Naive thymus-derived CD4-positive, alpha-beta T cell (primary cell): ENCODE measurements around the gene TCTN1. TPM values are rescaled to one million over a fixed set of nuclear protein-coding genes. Genes with fewer than 3 reads are reported as not detected.

Source experiments
- ATAC-seq: fragments of 150-1000 bp; cut with Tn5 transposase; 2 replicates; pipeline ENCODE4 v1.10.0; 2021; ENCODE audit warnings: mild to moderate bottlenecking, moderate library complexity
- CTCF ChIA-PET: fragments of 350-600 bp; sonication (Branson Sonifier 250); formaldehyde crosslinking; loops from one replicate; lab custom pipeline; 2021; ENCODE audit warnings: antibody characterized with exemption; lab: Charles Lee
- POLR2A ChIA-PET: fragments of 350-600 bp; sonication (Branson Sonifier 250); formaldehyde crosslinking; loops from one replicate; lab custom pipeline; 2021; ENCODE audit warnings: antibody characterized with exemption, inconsistent platforms; lab: Charles Lee
- DNase-seq, 9 donors: peaks; one replicate each; pipeline versions ENCODE4 v3.0.0 to v3.0.0-alpha.2; 2020 to 2022; ENCODE audit warnings: mixed read lengths in 1 of 9
- H3K27ac ChIP-seq: one replicate; pipeline ENCODE4 v1.7.0; 2013; ENCODE audit warnings: mild to moderate bottlenecking, low read depth, low read length, moderate library complexity
- H3K27me3 ChIP-seq, 2 donors: one replicate each; pipeline ENCODE4 v1.7.0; 2013; ENCODE audit warnings: low read length in 2 of 2, mild to moderate bottlenecking in 2 of 2, moderate library complexity in 2 of 2; ENCODE audit not compliant: control insufficient read depth in 2 of 2, insufficient read depth in 2 of 2
- H3K36me3 ChIP-seq, 3 experiments: 1 replicate in 2 of 3; 2 replicates in 1 of 3; pipeline ENCODE4 v1.7.0; 2013; ENCODE audit warnings: low read length in 3 of 3, mild to moderate bottlenecking in 3 of 3, moderate library complexity in 1 of 3; ENCODE audit not compliant: insufficient read depth in 3 of 3, control insufficient read depth in 2 of 3
- H3K4me1 ChIP-seq, 2 donors: one replicate each; pipeline ENCODE4 v1.7.0; 2013; ENCODE audit warnings: low read length in 2 of 2, mild to moderate bottlenecking in 2 of 2, moderate library complexity in 1 of 2; ENCODE audit not compliant: control insufficient read depth in 2 of 2, insufficient read depth in 2 of 2
- H3K4me3 ChIP-seq: 2 replicates; pipeline ENCODE4 v1.7.0; 2013; ENCODE audit warnings: mild to moderate bottlenecking, low read length
- H3K9me3 ChIP-seq, 3 experiments: 1 replicate in 2 of 3; 2 replicates in 1 of 3; pipeline ENCODE4 v1.7.0; 2013; ENCODE audit warnings: low read length in 3 of 3; ENCODE audit not compliant: control insufficient read depth in 2 of 3
- H3K27ac Mint-ChIP-seq, 9 donors: one replicate each; pipeline ENCODE4 v1.8.0; 2020 to 2022; ENCODE audit warnings: mixed read lengths in 9 of 9, mild to moderate bottlenecking in 8 of 9, moderate library complexity in 5 of 9, inconsistent platforms in 2 of 9
- H3K27me3 Mint-ChIP-seq, 5 donors: one replicate each; pipeline ENCODE4 v1.8.0; 2021 to 2022; ENCODE audit warnings: mixed read lengths in 5 of 5, mild to moderate bottlenecking in 1 of 5
- H3K36me3 Mint-ChIP-seq, 5 donors: one replicate each; pipeline ENCODE4 v1.8.0; 2020 to 2022; ENCODE audit warnings: mixed read lengths in 5 of 5, mild to moderate bottlenecking in 3 of 5, inconsistent platforms in 1 of 5
- H3K4me1 Mint-ChIP-seq, 7 donors: one replicate each; pipeline ENCODE4 v1.8.0; 2020 to 2022; ENCODE audit warnings: mixed read lengths in 7 of 7, mild to moderate bottlenecking in 3 of 7, inconsistent platforms in 1 of 7
- H3K4me3 Mint-ChIP-seq, 10 donors: one replicate each; pipeline ENCODE4 v1.8.0; 2020 to 2022; ENCODE audit warnings: mild to moderate bottlenecking in 10 of 10, mixed read lengths in 10 of 10, moderate library complexity in 6 of 10, inconsistent platforms in 2 of 10
- H3K9me3 Mint-ChIP-seq, 11 donors: one replicate each; pipeline ENCODE4 v1.8.0; 2020 to 2022; ENCODE audit warnings: mixed read lengths in 11 of 11, mild to moderate bottlenecking in 4 of 11, inconsistent platforms in 1 of 11, moderate library complexity in 1 of 11
- intact Hi-C, 2 donors: fragments of 100-400 bp; cut with micrococcal nuclease; formaldehyde crosslinking; loops; one replicate each; pipeline ENCODE4 v1.15.1; 2023
- polyA plus RNA-seq, 2 donors: library from polyadenylated mRNA; unstranded; fragments of 300-500 nt; fragmentation: Illumina TruSeq; gene quantifications; one replicate each; pipeline ENCODE4 v1.2.3, GENCODE V29; 2021
- total RNA-seq, 6 experiments: library from RNA in 5 of 6; stranded (reverse) in 5 of 6; gene quantifications; 1 replicate in 5 of 6; 2 replicates in 1 of 6; pipeline ENCODE4 v1.2.3 and lab custom pipeline; 2021 to 2026

The TCTN1 gene
- total and polyA plus RNA-seq, 7 experiments from 2014 or later = 4.2 to 13.0 (median 8.8) TPM

- peak overlapping the region; percentile 10 to 78 (median 62) for H3K4me3 Mint-ChIP-seq
- Histone ChIP-seq H3K36me3 (peaks cover 0 to under 1% (median 0%) of the 10 kb centered on the region in 3 experiments), H3K27me3 (no peaks in the 10 kb centered on the region), H3K4me1 (peaks cover 11 to 14% of the 10 kb centered on the region in 2 donors), H3K27ac (peak overlapping the region; percentile 40), H3K9me3 (peaks cover 0 to 14% (median 0%) of the 10 kb centered on the region in 3 experiments), H3K4me3 (peak overlapping the region; percentile 14)
- POLR2A ChIA-PET = no interaction called here
- peaks cover 12 to 26% (median 15%) of the 10 kb centered on the region in 7 donors for H3K4me1 Mint-ChIP-seq
- peaks cover 8 to 55% (median 39%) of the 10 kb centered on the region in 5 donors for H3K36me3 Mint-ChIP-seq
- DNase-seq (peak in 2 of 9 donors; percentile 14 to 35), ATAC-seq (peak; percentile 82)
- peaks cover 0 to 32% (median 13%) of the 10 kb centered on the region in 11 donors for H3K9me3 Mint-ChIP-seq
- CTCF ChIA-PET = no interaction called here
- intact Hi-C loops = no loop called here
- no peaks in the 10 kb centered on the region for H3K27me3 Mint-ChIP-seq
- H3K27ac Mint-ChIP-seq = peak overlapping the region; percentile 41 to 90 (median 69)
These were observed 47.5 kb downstream of the TCTN1 start for GRCh38 chr12:110661337-110661972.

GRCh38 chr12:110666892-110667291 is 53.0 kb downstream of the TCTN1 start:
- Mint-ChIP-seq H3K4me1 (peaks cover 24 to 42% (median 33%) of the 10 kb centered on the region in 7 donors), H3K4me3 (no peak overlapping the region), H3K9me3 (peaks cover 0 to 36% (median 18%) of the 10 kb centered on the region in 11 donors), H3K36me3 (peaks cover 7 to 55% (median 46%) of the 10 kb centered on the region in 5 donors), H3K27ac (no peak overlapping the region), H3K27me3 (peaks cover 0 to 3% (median 0%) of the 10 kb centered on the region in 5 donors)
- Histone ChIP-seq H3K4me1 (peaks cover 3 to 28% of the 10 kb centered on the region in 2 donors), H3K36me3 (no peaks in the 10 kb centered on the region), H3K4me3 (no peak overlapping the region), H3K9me3 (peaks cover 0 to 18% (median 0%) of the 10 kb centered on the region in 3 experiments), H3K27ac (no peak overlapping the region), H3K27me3 (no peaks in the 10 kb centered on the region)
- ATAC-seq (no peak), DNase-seq (no peak)
- CTCF ChIA-PET = no interaction called here
- intact Hi-C loops = no loop called here
- POLR2A ChIA-PET = no interaction called here

- H3K4me1 ChIP-seq = peaks cover 0 to 21% of the 10 kb centered on the region in 2 donors
- no peak for ATAC-seq
- DNase-seq = no peak
These were observed 53.7 kb downstream of the TCTN1 start for GRCh38 chr12:110667671-110668070.

GRCh38 chr12:110668480-110669192 is 54.7 kb downstream of the TCTN1 start:
- Mint-ChIP-seq H3K4me1 (peaks cover 19 to 39% (median 25%) of the 10 kb centered on the region in 7 donors), H3K27me3 (peaks cover 0 to 3% (median 0%) of the 10 kb centered on the region in 5 donors), H3K9me3 (peaks cover 0 to 32% (median 18%) of the 10 kb centered on the region in 11 donors), H3K4me3 (peak overlapping the region in 8 of 10 donors; percentile 2 to 68 (median 32)), H3K36me3 (peaks cover 7 to 58% (median 44%) of the 10 kb centered on the region in 5 donors), H3K27ac (peak overlapping the region; percentile 69 to 94 (median 86))
- H3K4me1 ChIP-seq = peaks cover 0 to 21% of the 10 kb centered on the region in 2 donors
- ATAC-seq (no peak), DNase-seq (no peak)
- H3K36me3 ChIP-seq = no peaks in the 10 kb centered on the region
- intact Hi-C loops = no loop called here
- H3K27me3 ChIP-seq = no peaks in the 10 kb centered on the region
- ChIA-PET CTCF (interaction anchor here (0.6 to 1.5 kb wide), 2 partner anchors 14 to 65 kb away, joined by 5 read pairs; no protein-coding TSS in a partner anchor), POLR2A (interaction anchor here (0.8 kb wide), 1 partner anchor 63 kb away, joined by 3 read pairs; no protein-coding TSS in a partner anchor)
- no peak overlapping the region for H3K27ac ChIP-seq
- H3K4me3 ChIP-seq = no peak overlapping the region
- H3K9me3 ChIP-seq = peaks cover 0 to 18% (median 0%) of the 10 kb centered on the region in 3 experiments

More at GRCh38 chr12:110667671-110668070, 53.7 kb downstream of the TCTN1 start:
- peaks cover 21 to 37% (median 29%) of the 10 kb centered on the region in 7 donors for H3K4me1 Mint-ChIP-seq
- H3K27ac ChIP-seq = no peak overlapping the region
- peaks cover 0 to 33% (median 18%) of the 10 kb centered on the region in 11 donors for H3K9me3 Mint-ChIP-seq
- peaks cover 0 to 3% (median 0%) of the 10 kb centered on the region in 5 donors for H3K27me3 Mint-ChIP-seq
- no peak overlapping the region for H3K4me3 Mint-ChIP-seq
- CTCF ChIA-PET = no interaction called here
- no peak overlapping the region for H3K4me3 ChIP-seq
- POLR2A ChIA-PET = no interaction called here
- peaks cover 7 to 55% (median 42%) of the 10 kb centered on the region in 5 donors for H3K36me3 Mint-ChIP-seq
- no peaks in the 10 kb centered on the region for H3K36me3 ChIP-seq
- H3K27me3 ChIP-seq = no peaks in the 10 kb centered on the region
- intact Hi-C loops = no loop called here
- no peak overlapping the region for H3K27ac Mint-ChIP-seq
- H3K9me3 ChIP-seq = peaks cover 0 to 18% (median 0%) of the 10 kb centered on the region in 3 experiments

- no peaks in the 10 kb centered on the region for H3K27me3 ChIP-seq
- intact Hi-C loops = no loop called here
- ChIA-PET POLR2A (no interaction called here), CTCF (interaction anchor here (1.5 kb wide), 1 partner anchor 14 kb away, joined by 5 read pairs; no protein-coding TSS in a partner anchor)
- peaks cover 0 to 21% of the 10 kb centered on the region in 2 donors for H3K4me1 ChIP-seq
- Mint-ChIP-seq H3K36me3 (peaks cover 7 to 61% (median 46%) of the 10 kb centered on the region in 5 donors), H3K27me3 (peaks cover 0 to 3% (median 0%) of the 10 kb centered on the region in 5 donors), H3K4me3 (peak overlapping the region in 9 of 10 donors; percentile 3 to 68 (median 54)), H3K27ac (peak overlapping the region; percentile 41 to 94 (median 86)), H3K9me3 (peaks cover 0 to 31% (median 15%) of the 10 kb centered on the region in 11 donors), H3K4me1 (peaks cover 19 to 45% (median 26%) of the 10 kb centered on the region in 7 donors)
- ATAC-seq (no peak), DNase-seq (no peak)
- no peaks in the 10 kb centered on the region for H3K36me3 ChIP-seq
- no peak overlapping the region for H3K4me3 ChIP-seq
- H3K9me3 ChIP-seq = peaks cover 0 to 18% (median 0%) of the 10 kb centered on the region in 3 experiments
- H3K27ac ChIP-seq = peak overlapping the region; percentile 50
These were observed 55.2 kb downstream of the TCTN1 start for GRCh38 chr12:110669193-110669502.

- ChIA-PET POLR2A (interaction anchor here (0.7 to 0.8 kb wide), 2 partner anchors 23 to 169 kb away, joined by 3 read pairs; no protein-coding TSS in a partner anchor), CTCF (interaction anchor here (1.5 kb wide), 1 partner anchor 15 kb away, joined by 5 read pairs; no protein-coding TSS in a partner anchor)
- H3K27me3 Mint-ChIP-seq = peaks cover 0 to 3% (median 0%) of the 10 kb centered on the region in 5 donors
- Histone ChIP-seq H3K36me3 (no peaks in the 10 kb centered on the region), H3K4me1 (peaks cover 0 to 21% of the 10 kb centered on the region in 2 donors), H3K4me3 (no peak overlapping the region), H3K9me3 (peaks cover 0 to 11% (median 0%) of the 10 kb centered on the region in 3 experiments), H3K27ac (peak overlapping the region; percentile 50), H3K27me3 (no peaks in the 10 kb centered on the region)
- H3K4me3 Mint-ChIP-seq = peak overlapping the region in 9 of 10 donors; percentile 26 to 61 (median 55)
- peaks cover 11 to 56% (median 43%) of the 10 kb centered on the region in 5 donors for H3K36me3 Mint-ChIP-seq
- DNase-seq = peak in 3 of 9 donors; percentile 28 to 58 (median 38)
- peaks cover 5 to 27% (median 8%) of the 10 kb centered on the region in 11 donors for H3K9me3 Mint-ChIP-seq
- peaks cover 21 to 50% (median 30%) of the 10 kb centered on the region in 7 donors for H3K4me1 Mint-ChIP-seq
- intact Hi-C loops = no loop called here
- H3K27ac Mint-ChIP-seq = peak overlapping the region; percentile 41 to 95 (median 88)
- ATAC-seq = peak; percentile 74
These were observed 56.3 kb downstream of the TCTN1 start for GRCh38 chr12:110670161-110670701.
